Stimulated activated CD4-positive, alpha-beta T cell treated with anti-CD3 and anti-CD28 coated beads, Interleukin-1b, Interleukin-23, amount 100 ng/mL, for 1 hour (primary cell): Measurements from ENCODE around the gene ZNF469.
"Not testable (repeated sequence)": the region's sequence is repeated elsewhere in the genome, so short reads cannot be mapped to it uniquely, and the experiment has no call there.

Source experiments
- DNase-seq, 2 donors: peaks; one replicate each; pipeline ENCODE4 v3.0.0-alpha.2; 2020; ENCODE audit warnings: low read depth in 2 of 2

The ZNF469 gene

GRCh38 chr16:88410297-88410968 lies 27.7 kb downstream of the ZNF469 start:
- DNase-seq = not testable (repeated sequence)

- DNase-seq = no peak
Measured at GRCh38 chr16:88411951-88412576, 29.3 kb downstream of the ZNF469 start.

- no peak for DNase-seq
Measured at GRCh38 chr16:88412766-88413165, 30.0 kb downstream of the ZNF469 start.

- no peak for DNase-seq
Measured at GRCh38 chr16:88413231-88413630, 30.5 kb downstream of the ZNF469 start.

GRCh38 chr16:88413631-88414030 lies 30.9 kb downstream of the ZNF469 start:
- no peak for DNase-seq

GRCh38 chr16:88414521-88415380 lies 32.0 kb downstream of the ZNF469 start:
- DNase-seq = no peak

GRCh38 chr16:88415381-88415705 lies 32.6 kb downstream of the ZNF469 start:
- DNase-seq = no peak

GRCh38 chr16:88415713-88416323 lies 33.1 kb downstream of the ZNF469 start:
- DNase-seq = no peak

- DNase-seq = no peak
Measured at GRCh38 chr16:88416686-88417085, 33.9 kb downstream of the ZNF469 start.

GRCh38 chr16:88417684-88418476 lies 35.1 kb downstream of the ZNF469 start:
- DNase-seq = no peak

- no peak for DNase-seq
Measured at GRCh38 chr16:88418869-88419268, 36.1 kb downstream of the ZNF469 start.

GRCh38 chr16:88419790-88420189 lies 37.0 kb downstream of the ZNF469 start:
- DNase-seq = no peak

- no peak for DNase-seq
Measured at GRCh38 chr16:88420496-88420895, 37.7 kb downstream of the ZNF469 start.

- DNase-seq = no peak
Measured at GRCh38 chr16:88421301-88421700, 38.5 kb downstream of the ZNF469 start.

GRCh38 chr16:88421871-88422433 lies 39.2 kb downstream of the ZNF469 start:
- no peak for DNase-seq

- no peak for DNase-seq
Measured at GRCh38 chr16:88422733-88423447, 40.1 kb downstream of the ZNF469 start.

- no peak for DNase-seq
Measured at GRCh38 chr16:88423448-88423850, 40.7 kb downstream of the ZNF469 start.

GRCh38 chr16:88424587-88425235 lies 42.0 kb downstream of the ZNF469 start:
- DNase-seq = no peak

- no peak for DNase-seq
Measured at GRCh38 chr16:88426018-88426417, 43.3 kb downstream of the ZNF469 start.

GRCh38 chr16:88427376-88427775 lies 44.6 kb downstream of the ZNF469 start:
- DNase-seq = no peak
